ENCODE measurements around the gene CCDC134. TPM values are rescaled to one million over a fixed set of nuclear protein-coding genes. Genes with fewer than 3 reads are reported as not detected.
A peak's percentile ranks its signal among the peaks of the same experiment; 100 is the strongest.

CCDC134 gene
- total and polyA plus RNA-seq, 2 of the 8 experiments (the other 6 are each of a cell fraction or from before 2014, with no cell fraction given): 7.7 to 20.0 TPM

DNA sequence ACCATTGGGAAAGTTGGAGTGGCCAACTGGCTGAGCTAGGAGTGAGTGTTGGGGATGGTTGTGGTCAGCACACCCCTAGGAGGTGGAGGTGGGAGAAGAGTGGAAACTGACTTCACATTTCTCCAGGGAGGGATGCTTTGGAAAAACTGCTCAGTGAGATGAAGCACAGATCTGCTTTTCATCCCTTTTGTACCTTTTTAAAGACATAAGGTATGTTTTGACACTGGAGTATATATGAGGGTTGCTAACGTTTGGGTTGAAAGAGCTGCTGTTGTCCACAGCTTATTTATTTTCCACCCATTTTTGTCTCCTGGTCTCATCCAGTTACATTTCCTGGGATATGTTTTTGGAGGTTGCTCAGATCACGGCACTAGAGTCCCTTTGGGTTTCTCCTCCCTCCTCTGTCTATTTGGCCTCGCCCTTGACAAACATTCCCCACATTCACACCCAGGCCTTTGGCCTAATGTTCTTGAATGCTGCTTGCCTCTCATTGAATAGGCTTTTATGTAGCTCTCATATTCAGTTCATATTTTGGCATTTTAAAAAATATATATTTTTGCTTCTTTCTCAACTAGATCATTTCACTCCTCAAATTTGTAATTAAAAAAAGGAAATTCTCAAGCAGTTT is 40.7 kb downstream of the CCDC134 start:
- Histone ChIP-seq H3K9ac (replicated peaks in 1 of 4; ENCODE audit: extremely low read depth in 1 of 4, low read depth in 3 of 4, low read length in 3 of 4) (no peak overlapping the region), H3K14ac (ENCODE audit: insufficient read length) (no peak overlapping the region), H2BK120ac (replicated peaks; ENCODE audit: low read depth, low read length) (no peak overlapping the region), H2BK20ac (ENCODE audit: low read length) (no peak overlapping the region), H4K5ac (ENCODE audit: insufficient read length, low read depth, low read length) (no peak overlapping the region), H3K79me1 (ENCODE audit: low read depth, low read length) (peaks cover 30% of the 10 kb centered on the region), H3K9me3 (ENCODE audit: insufficient read depth in 2 of 2, low read depth in 1 of 2, low read length in 1 of 2) (no peaks in the 10 kb centered on the region), H3K56ac (replicated peaks; ENCODE audit: insufficient read length, low read depth, low read length) (no peak overlapping the region), H2AFZ (ENCODE audit: low read length) (no peak overlapping the region), H3K4ac (replicated peaks; ENCODE audit: insufficient read length, low read depth, low read length) (no peak overlapping the region), H3K27me3 (replicated peaks in 1 of 4; ENCODE audit: control insufficient read depth in 3 of 4, extremely low read depth in 1 of 4, insufficient read depth in 3 of 4, low read length in 3 of 4) (no peaks in the 10 kb centered on the region), H3K79me2 (ENCODE audit: control insufficient read depth in 1 of 2, insufficient read depth in 2 of 2, low read length in 2 of 2) (peaks cover 56 to 96% of the 10 kb centered on the region in 2 experiments), H2BK15ac (ENCODE audit: low read length) (no peak overlapping the region), H4K20me1 (replicated peaks in 1 of 2; ENCODE audit: control insufficient read depth in 1 of 2, insufficient read depth in 2 of 2, low read length in 2 of 2) (peaks cover 11 to 39% of the 10 kb centered on the region in 2 experiments), H2BK12ac (ENCODE audit: low read depth, low read length) (no peak overlapping the region), H3K23me2 (ENCODE audit: low read depth, low read length) (no peaks in the 10 kb centered on the region), H3K4me1 (replicated peaks in 1 of 4; ENCODE audit: control insufficient read depth in 3 of 4, insufficient read depth in 4 of 4, low read length in 3 of 4) (peaks cover 4 to 26% (median 17%) of the 10 kb centered on the region in 4 experiments), H3K23ac (ENCODE audit: insufficient read length) (no peak overlapping the region), H4K8ac (ENCODE audit: extremely low read depth, insufficient read depth, low read length) (no peak overlapping the region), H2BK5ac (ENCODE audit: low read depth, low read length) (peak overlapping the region; percentile 20; the same call in 1 of the 2 replicates), H3K4me2 (ENCODE audit: insufficient read depth in 1 of 2, low read depth in 2 of 2, low read length in 2 of 2) (no peak overlapping the region), H3K18ac (ENCODE audit: extremely low read depth, low read length) (no peak overlapping the region), H3K27ac (ENCODE audit: low read depth, low read length) (no peak overlapping the region), H3K36me3 (ENCODE audit: control insufficient read depth in 2 of 4, insufficient read depth in 4 of 4, low read length in 3 of 4) (peaks cover under 1 to 47% (median 21%) of the 10 kb centered on the region in 4 experiments), H2AK5ac (ENCODE audit: low read depth, low read length) (no peak overlapping the region), H4K91ac (replicated peaks; ENCODE audit: insufficient read length, low read length) (no peak overlapping the region), H3K4me3 (ENCODE audit: extremely low read depth in 1 of 4, insufficient read depth in 2 of 4, low read depth in 3 of 4, low read length in 4 of 4) (no peak overlapping the region)
- WGBS, 2 experiments (ENCODE audit: extremely low coverage in 1 of 2, insufficient coverage in 1 of 2, insufficient read length in 1 of 2, insufficient replicate concordance in 2 of 2, low coverage in 1 of 2, low lambda C conversion rate in 2 of 2, missing lambda C conversion rate in 1 of 2): 88% methylated on average over 3 of the region's 3 CpGs; no CpG with 5 or more reads in 1 of the 2 experiments
- no peak for FAIRE-seq
- ChIA-PET CTCF (ENCODE audit: partially characterized antibody) (interaction anchor here (0.8 to 2.2 kb wide), 5 partner anchors 10 to 144 kb away, joined by 3 to 7 read pairs (median 5); no protein-coding TSS in a partner anchor), POLR2A (ENCODE audit: partially characterized antibody) (interaction anchor here (1.3 to 8.7 kb wide), 5 partner anchors 9 to 89 kb away, joined by 3 to 85 read pairs (median 4); partner anchors contain the start of genes CCDC134 and SREBF2)
- no peak for DNase-seq (ENCODE audit: low read depth in 1 of 2, low spot score in 2 of 2)
- TF ChIP-seq, protein P1, sequence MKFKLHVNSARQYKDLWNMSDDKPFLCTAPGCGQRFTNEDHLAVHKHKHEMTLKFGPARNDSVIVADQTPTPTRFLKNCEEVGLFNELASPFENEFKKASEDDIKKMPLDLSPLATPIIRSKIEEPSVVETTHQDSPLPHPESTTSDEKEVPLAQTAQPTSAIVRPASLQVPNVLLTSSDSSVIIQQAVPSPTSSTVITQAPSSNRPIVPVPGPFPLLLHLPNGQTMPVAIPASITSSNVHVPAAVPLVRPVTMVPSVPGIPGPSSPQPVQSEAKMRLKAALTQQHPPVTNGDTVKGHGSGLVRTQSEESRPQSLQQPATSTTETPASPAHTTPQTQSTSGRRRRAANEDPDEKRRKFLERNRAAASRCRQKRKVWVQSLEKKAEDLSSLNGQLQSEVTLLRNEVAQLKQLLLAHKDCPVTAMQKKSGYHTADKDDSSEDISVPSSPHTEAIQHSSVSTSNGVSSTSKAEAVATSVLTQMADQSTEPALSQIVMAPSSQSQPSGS (IDR thresholded peaks at IDR 0.05; ENCODE audit: low read length): no peak
- TF ChIP-seq CBX5 (IDR thresholded peaks at IDR 0.05; ENCODE audit: low read depth, low read length) (no peak), SIRT6 (IDR thresholded peaks at IDR 0.05; ENCODE audit: low read length) (no peak), FOSL1 (IDR thresholded peaks at IDR 0.05; ENCODE audit: insufficient read depth, low read depth, low read length) (no peak), CREB1 (IDR thresholded peaks at IDR 0.05) (no peak), SP4 (IDR thresholded peaks at IDR 0.05; ENCODE audit: low read length) (no peak), MAFK (IDR thresholded peaks at IDR 0.05; ENCODE audit: low read depth, low read length) (no peak)
- TF ChIP-seq, protein P2, sequence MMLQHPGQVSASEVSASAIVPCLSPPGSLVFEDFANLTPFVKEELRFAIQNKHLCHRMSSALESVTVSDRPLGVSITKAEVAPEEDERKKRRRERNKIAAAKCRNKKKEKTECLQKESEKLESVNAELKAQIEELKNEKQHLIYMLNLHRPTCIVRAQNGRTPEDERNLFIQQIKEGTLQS (IDR thresholded peaks at IDR 0.05; ENCODE audit: insufficient read depth, low read depth, low read length): no peak

Measured in H1 (cell line).